ENCODE measurements around the gene SAFB. TPM values are rescaled to one million over a fixed set of nuclear protein-coding genes. Genes with fewer than 3 reads are reported as not detected.
A peak's percentile ranks its signal among the peaks of the same experiment; 100 is the strongest.

Gene SAFB
- total RNA-seq, 1 donor = 140 TPM

DNA sequence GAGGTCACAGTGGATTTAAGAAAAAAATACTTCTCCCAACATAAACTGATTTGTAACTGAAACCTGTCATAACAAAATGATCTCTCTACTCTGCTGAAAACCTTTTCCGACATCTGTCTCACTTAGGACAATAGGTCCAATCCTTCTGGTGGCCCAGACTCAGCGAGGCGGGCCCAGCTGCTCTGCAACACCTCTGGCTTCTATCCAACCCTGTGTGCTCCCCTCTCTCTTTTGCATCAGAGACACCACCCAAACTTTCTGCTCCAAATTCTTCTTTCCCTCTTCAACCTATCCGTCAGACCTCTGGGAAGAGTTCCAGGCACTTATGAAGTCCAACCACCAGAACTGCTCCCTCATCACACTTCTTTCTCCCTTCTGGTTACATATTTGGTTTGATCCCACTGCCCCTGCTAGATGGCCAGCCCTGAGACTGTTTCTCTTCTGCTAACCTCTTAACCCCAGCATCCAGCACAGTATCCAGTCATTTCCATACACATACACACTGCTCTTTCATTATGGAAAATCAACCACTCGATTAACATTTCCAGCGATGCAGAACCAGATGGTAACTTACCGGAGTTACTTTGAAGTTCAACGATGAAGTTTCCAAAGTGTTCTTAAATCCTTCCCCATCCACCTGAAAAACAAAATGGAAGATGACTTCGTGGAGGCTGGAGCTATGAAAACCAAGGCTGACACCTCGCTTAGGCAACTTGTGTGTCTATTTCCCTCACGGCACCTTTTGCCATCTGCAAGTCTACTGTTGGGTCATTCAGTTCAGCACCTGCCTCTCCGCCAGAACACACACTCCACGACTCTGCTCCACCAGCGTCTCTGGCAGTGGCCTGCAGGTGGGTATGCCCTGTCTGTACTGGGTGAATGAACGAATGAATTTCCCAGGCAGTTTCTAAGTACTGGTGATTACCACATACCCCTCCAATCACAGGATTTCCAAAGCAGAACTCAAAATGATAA, 9.7 kb upstream of the SAFB start:
- H3K4me3 ChIP-seq (ENCODE audit: low read length) = no peak overlapping the region
- no peaks in the 10 kb centered on the region for H3K9me3 ChIP-seq (ENCODE audit: low read depth, low read length)

DNA sequence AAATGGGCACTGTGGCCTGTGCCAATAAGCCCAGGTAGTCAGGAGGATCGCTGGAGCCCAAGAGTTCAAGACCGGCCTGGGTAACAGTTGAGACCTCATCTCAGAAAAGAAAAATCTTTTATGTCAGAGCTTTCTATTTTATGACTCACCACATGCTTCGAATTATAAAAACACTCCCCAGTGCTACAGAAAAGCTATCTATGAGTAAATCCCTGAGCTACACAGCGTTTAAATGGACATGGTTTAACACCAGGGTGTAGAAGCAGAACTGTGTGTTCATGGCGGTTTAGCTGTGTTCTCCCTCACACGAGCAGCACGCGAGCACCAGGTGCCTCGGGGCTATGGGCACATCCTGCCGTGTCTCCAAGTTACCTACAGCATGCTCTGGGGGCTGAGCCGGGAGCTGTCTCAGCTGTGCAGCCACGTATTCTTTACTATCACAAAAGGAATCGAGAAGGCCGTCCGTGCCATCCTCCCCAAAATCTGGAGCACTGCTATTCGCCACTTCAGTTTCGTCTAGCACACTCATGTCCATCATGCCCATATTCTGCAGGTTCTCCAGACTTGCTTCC, 7.0 kb upstream of the SAFB start:
- Histone ChIP-seq H3K9me3 (ENCODE audit: low read depth, low read length) (no peaks in the 10 kb centered on the region), H3K4me3 (ENCODE audit: low read length) (no peak overlapping the region), H3K27me3 (ENCODE audit: insufficient read depth, low read length) (no peaks in the 10 kb centered on the region), H3K4me1 (ENCODE audit: insufficient read depth, low read length) (peaks cover 19% of the 10 kb centered on the region)

More for the DNA sequence above, 9.7 kb upstream of the SAFB start:
- no peaks in the 10 kb centered on the region for H3K4me1 ChIP-seq (ENCODE audit: insufficient read depth, low read length)
- H3K27me3 ChIP-seq (ENCODE audit: insufficient read depth, low read length) = no peaks in the 10 kb centered on the region

- H3K4me1 ChIP-seq (ENCODE audit: insufficient read depth, low read length) = peaks cover 30% of the 10 kb centered on the region
- no peak overlapping the region for H3K4me3 ChIP-seq (ENCODE audit: low read length)
- H3K9me3 ChIP-seq (ENCODE audit: low read depth, low read length) = no peaks in the 10 kb centered on the region
- no peaks in the 10 kb centered on the region for H3K27me3 ChIP-seq (ENCODE audit: insufficient read depth, low read length)
Measured at GRCh38 chr19:5617080-5617479, 5.8 kb upstream of the SAFB start.

DNA sequence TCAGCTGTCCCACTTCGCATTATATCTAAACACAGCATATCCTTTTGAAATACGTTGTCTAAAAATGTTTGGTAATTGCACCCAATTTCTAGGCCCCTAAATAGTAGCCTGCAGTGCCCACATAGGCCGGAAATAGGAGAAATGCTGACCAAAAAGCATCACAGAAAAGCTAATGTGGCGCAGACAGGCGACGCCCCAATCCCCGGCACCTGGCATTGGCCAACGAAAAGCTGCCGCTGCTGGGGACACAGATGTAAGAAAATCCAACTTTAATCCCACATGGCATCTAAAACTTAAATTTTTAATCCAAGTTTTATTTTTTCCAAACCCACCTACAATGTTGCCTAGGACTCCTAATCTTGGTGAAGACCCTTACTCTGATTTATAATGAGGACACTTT, 4.3 kb upstream of the SAFB start:
- H3K27me3 ChIP-seq (ENCODE audit: insufficient read depth, low read length) = no peaks in the 10 kb centered on the region
- H3K4me1 ChIP-seq (ENCODE audit: insufficient read depth, low read length) = peaks cover 30% of the 10 kb centered on the region
- no peaks in the 10 kb centered on the region for H3K9me3 ChIP-seq (ENCODE audit: low read depth, low read length)
- no peak overlapping the region for H3K4me3 ChIP-seq (ENCODE audit: low read length)

- H3K9me3 ChIP-seq (ENCODE audit: low read depth, low read length) = no peaks in the 10 kb centered on the region
- peaks cover 43% of the 10 kb centered on the region for H3K4me1 ChIP-seq (ENCODE audit: insufficient read depth, low read length)
- H3K27me3 ChIP-seq (ENCODE audit: insufficient read depth, low read length) = no peaks in the 10 kb centered on the region
- no peak overlapping the region for H3K4me3 ChIP-seq (ENCODE audit: low read length)
Measured at GRCh38 chr19:5619946-5620345, 2.9 kb upstream of the SAFB start.

GRCh38 chr19:5621311-5621944, 1.5 kb upstream of the SAFB start:
- no peaks in the 10 kb centered on the region for H3K9me3 ChIP-seq (ENCODE audit: low read depth, low read length)
- H3K27me3 ChIP-seq (ENCODE audit: insufficient read depth, low read length) = no peaks in the 10 kb centered on the region
- peak overlapping the region; percentile 94 for H3K4me3 ChIP-seq (ENCODE audit: low read length)
- peaks cover 57% of the 10 kb centered on the region for H3K4me1 ChIP-seq (ENCODE audit: insufficient read depth, low read length)

DNA sequence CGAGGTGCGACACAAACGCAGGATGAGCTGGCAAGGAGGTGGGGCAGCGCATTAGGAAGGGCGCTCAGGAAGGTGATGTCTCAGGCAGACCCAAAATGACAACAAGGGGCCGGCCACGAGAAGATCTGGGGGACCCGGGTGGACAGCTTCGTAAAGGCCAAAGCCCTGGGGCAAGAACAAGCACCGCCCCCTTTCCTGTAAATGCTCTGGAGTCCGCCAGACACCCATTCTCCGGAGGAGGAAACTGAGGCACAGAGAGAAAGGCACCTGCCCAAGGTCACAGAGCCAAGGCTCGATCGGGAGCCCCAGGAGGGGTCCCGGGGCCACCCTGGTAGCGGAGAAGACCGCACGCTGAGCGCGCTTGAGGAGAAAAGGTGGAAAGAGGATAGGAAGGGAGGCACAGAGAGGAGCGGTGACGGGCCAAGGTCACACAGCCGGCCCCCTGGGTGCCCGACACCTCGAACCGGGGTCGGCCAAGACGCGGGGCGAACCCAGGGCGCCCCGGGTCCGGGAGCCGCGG, 878 bp upstream of the SAFB start:
- Histone ChIP-seq H3K9me3 (ENCODE audit: low read depth, low read length) (no peaks in the 10 kb centered on the region), H3K4me3 (ENCODE audit: low read length) (peak overlapping the region; percentile 94)

GRCh38 chr19:5623397-5624017, 624 bp downstream of the SAFB start:
- no peaks in the 10 kb centered on the region for H3K27me3 ChIP-seq (ENCODE audit: insufficient read depth, low read length)
- peak overlapping the region; percentile 94 for H3K4me3 ChIP-seq (ENCODE audit: low read length)
- H3K9me3 ChIP-seq (ENCODE audit: low read depth, low read length) = no peaks in the 10 kb centered on the region
- peaks cover 78% of the 10 kb centered on the region for H3K4me1 ChIP-seq (ENCODE audit: insufficient read depth, low read length)

More for the DNA sequence above, 878 bp upstream of the SAFB start:
- H3K27me3 ChIP-seq (ENCODE audit: insufficient read depth, low read length) = no peaks in the 10 kb centered on the region
- peaks cover 63% of the 10 kb centered on the region for H3K4me1 ChIP-seq (ENCODE audit: insufficient read depth, low read length)

GRCh38 chr19:5624018-5624663, 1.3 kb downstream of the SAFB start:
- H3K9me3 ChIP-seq (ENCODE audit: low read depth, low read length) = no peaks in the 10 kb centered on the region
- H3K4me3 ChIP-seq (ENCODE audit: low read length) = peak overlapping the region; percentile 94
- peaks cover 81% of the 10 kb centered on the region for H3K4me1 ChIP-seq (ENCODE audit: insufficient read depth, low read length)
- no peaks in the 10 kb centered on the region for H3K27me3 ChIP-seq (ENCODE audit: insufficient read depth, low read length)

DNA sequence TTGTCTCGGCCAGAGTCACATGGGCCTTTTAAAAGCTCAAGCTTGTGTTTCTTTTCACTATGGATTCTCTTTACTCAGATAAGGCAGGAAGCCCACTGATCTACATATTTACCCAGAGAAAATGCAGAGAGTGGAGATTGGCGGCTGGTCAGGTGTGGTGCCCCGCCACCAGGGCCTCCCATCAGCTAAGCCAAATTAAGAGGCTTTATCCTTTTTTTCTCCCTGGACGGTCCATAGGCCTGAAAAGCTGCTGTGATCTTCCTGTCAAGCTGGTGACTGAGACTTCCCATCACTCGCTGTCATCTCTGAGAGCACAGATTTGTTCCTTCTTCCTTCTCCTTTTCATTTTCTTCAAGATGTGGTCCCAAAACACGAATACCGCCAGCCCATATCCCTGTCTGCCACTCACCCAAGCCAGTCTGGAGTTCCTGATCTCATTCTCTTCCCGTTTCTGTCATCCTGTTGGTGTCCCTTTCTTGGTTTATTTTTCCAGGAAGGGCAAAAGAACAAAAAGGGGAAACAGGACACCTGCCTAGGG, 1.9 kb downstream of the SAFB start:
- no peaks in the 10 kb centered on the region for H3K27me3 ChIP-seq (ENCODE audit: insufficient read depth, low read length)
- H3K9me3 ChIP-seq (ENCODE audit: low read depth, low read length) = no peaks in the 10 kb centered on the region
- peaks cover 81% of the 10 kb centered on the region for H3K4me1 ChIP-seq (ENCODE audit: insufficient read depth, low read length)
- peak overlapping the region; percentile 94 for H3K4me3 ChIP-seq (ENCODE audit: low read length)

DNA sequence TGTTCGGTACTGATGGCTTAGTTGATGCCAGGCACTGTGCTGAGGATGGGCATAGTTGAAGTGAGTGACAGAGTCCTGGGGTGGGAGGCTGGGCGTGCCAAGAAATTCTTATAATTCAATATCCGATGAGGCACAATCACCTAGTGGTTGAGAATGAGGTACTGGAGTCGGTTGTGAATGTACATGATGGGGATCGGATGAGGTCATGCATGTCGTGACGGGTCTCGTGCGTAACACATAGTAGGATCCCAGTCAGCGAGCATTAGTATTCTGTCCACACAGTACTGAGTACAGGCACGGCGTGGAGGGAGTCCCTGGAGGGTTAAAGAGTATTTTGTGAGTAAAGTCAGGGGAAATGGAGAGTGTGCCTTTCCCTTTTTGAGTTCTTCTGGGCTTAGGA, 2.8 kb downstream of the SAFB start:
- H3K4me1 ChIP-seq (ENCODE audit: insufficient read depth, low read length) = peaks cover 76% of the 10 kb centered on the region
- H3K4me3 ChIP-seq (ENCODE audit: low read length) = no peak overlapping the region
- no peaks in the 10 kb centered on the region for H3K27me3 ChIP-seq (ENCODE audit: insufficient read depth, low read length)
- H3K9me3 ChIP-seq (ENCODE audit: low read depth, low read length) = no peaks in the 10 kb centered on the region

DNA sequence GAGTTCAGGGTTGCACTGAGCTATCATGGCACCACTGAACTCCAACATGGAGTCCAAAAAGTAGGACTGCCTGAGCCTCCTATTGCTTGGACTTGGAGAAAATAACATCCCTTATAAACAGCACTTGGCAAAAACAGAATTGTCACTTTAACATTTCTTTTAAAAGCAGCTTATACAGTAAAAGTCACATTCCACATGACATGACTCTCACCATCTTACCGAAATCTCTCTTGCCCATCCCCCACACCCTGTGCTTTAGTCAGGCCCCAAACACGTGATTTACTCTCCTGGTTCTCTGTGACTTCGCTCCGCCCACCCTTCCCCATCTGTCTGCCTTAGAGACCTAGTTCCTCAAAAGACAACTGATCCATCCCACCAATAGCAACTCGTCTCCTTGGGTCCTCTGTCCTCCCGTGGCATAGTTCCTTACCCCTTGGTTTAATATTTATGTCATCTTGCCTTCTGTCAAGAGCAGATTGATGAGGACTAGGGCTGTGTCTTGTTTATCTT, 4.6 kb downstream of the SAFB start:
- Histone ChIP-seq H3K4me1 (ENCODE audit: insufficient read depth, low read length) (peaks cover 71% of the 10 kb centered on the region), H3K4me3 (ENCODE audit: low read length) (no peak overlapping the region), H3K9me3 (ENCODE audit: low read depth, low read length) (no peaks in the 10 kb centered on the region), H3K27me3 (ENCODE audit: insufficient read depth, low read length) (no peaks in the 10 kb centered on the region)

DNA sequence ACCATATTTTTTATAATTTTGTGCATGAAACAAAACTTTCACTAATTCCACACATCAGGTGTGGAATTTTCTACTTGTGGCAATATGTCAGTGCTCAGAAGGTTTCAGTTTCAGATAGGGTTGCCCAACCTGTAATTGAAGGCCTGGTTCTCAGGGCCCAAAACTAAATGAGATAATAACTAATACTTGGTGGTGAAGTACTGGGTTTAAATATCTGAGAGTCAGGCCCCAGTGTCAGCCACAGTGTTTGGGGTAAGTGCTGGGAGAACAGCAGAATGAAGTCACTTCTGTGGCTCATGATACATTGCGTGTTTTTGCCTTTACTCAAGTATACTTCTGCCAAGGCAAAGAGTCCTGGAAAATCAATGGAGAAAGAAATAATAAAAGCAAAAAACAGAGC, 5.6 kb downstream of the SAFB start:
- no peaks in the 10 kb centered on the region for H3K9me3 ChIP-seq (ENCODE audit: low read depth, low read length)
- H3K27me3 ChIP-seq (ENCODE audit: insufficient read depth, low read length) = no peaks in the 10 kb centered on the region
- H3K4me3 ChIP-seq (ENCODE audit: low read length) = no peak overlapping the region
- H3K4me1 ChIP-seq (ENCODE audit: insufficient read depth, low read length) = peaks cover 80% of the 10 kb centered on the region

- H3K9me3 ChIP-seq (ENCODE audit: low read depth, low read length) = no peaks in the 10 kb centered on the region
- H3K27me3 ChIP-seq (ENCODE audit: insufficient read depth, low read length) = no peaks in the 10 kb centered on the region
- peaks cover 78% of the 10 kb centered on the region for H3K4me1 ChIP-seq (ENCODE audit: insufficient read depth, low read length)
- H3K4me3 ChIP-seq (ENCODE audit: low read length) = no peak overlapping the region
Measured at GRCh38 chr19:5628919-5629481, 6.1 kb downstream of the SAFB start.
